HG03378 (cell line): ENCODE data around the gene CTSO.

Source experiments
- ATAC-seq: cut with Tn5 transposase; IDR thresholded peaks from one replicate; pipeline ENCODE4 v1.9.1; 2021; ENCODE audit warnings: mild to moderate bottlenecking, moderate library complexity; ENCODE audit not compliant: unreplicated experiment

The CTSO gene, protein sequence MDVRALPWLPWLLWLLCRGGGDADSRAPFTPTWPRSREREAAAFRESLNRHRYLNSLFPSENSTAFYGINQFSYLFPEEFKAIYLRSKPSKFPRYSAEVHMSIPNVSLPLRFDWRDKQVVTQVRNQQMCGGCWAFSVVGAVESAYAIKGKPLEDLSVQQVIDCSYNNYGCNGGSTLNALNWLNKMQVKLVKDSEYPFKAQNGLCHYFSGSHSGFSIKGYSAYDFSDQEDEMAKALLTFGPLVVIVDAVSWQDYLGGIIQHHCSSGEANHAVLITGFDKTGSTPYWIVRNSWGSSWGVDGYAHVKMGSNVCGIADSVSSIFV

DNA sequence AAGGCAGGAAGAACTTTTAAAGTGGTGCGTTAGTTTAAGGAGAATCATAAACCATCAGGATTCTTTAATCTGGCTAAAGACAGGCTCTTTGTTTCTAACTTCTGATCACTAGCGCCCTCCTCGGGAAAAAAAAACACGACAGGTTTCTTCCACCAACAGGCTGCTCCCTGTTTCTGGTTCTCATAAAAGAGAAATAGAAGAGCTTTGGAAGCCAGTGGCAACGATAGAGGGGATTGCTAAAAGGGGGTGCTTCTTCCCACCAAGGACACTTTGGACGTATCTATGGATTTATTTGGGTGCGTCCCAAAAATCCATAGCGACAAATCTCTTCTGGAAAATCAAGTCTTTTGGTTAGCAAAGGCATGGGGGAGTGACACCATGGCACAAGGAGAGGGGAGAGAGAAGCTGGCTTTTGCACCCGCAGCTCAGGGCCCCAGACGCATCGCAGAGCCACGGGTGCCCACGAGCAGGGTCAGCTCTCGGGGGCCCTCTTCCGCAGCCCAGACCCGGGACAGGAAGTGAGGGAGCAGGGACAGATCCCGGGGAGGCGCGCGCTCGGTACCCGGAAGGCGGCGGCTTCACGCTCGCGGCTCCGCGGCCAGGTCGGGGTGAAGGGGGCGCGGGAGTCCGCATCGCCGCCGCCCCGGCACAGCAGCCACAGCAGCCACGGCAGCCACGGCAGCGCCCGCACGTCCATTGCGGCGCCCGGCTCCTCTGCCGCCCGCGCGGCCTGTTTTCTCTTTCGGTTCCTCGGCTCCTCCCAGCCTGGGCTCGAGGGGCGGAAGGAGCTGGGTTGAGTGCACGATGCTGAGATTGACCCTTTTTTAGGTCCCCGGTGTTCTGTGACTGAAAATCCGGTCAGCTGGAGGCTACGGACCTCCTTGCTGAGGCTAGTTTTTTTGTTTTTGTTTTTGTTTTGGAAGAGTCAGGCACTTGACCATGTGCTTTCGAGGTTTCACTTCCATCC lies at the start of gene CTSO:
CTSO (minus strand) TSS at position 716 of the 967 bp plus-strand sequence; CDS start at position 697, 19 bp downstream.
- peak; percentile 92 for ATAC-seq

DNA sequence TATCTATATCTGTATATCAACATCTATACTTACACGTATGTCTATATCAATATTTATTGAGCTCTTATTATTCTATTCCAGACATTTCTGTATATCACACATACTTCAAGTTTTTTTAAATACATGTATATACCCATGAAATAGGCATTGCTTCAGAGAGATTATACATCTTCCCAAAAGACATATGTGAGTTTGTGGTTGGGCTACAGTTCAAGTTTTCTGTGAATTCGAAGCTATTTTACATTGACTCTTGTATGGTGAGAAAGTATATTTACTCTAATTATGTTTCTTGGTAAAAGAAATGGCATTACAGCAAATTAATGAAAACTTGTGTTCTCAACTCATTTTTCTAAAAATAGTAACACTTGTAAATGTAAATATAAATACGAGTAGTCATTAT lies 46.8 kb upstream of the CTSO start:
- no peak for ATAC-seq

DNA sequence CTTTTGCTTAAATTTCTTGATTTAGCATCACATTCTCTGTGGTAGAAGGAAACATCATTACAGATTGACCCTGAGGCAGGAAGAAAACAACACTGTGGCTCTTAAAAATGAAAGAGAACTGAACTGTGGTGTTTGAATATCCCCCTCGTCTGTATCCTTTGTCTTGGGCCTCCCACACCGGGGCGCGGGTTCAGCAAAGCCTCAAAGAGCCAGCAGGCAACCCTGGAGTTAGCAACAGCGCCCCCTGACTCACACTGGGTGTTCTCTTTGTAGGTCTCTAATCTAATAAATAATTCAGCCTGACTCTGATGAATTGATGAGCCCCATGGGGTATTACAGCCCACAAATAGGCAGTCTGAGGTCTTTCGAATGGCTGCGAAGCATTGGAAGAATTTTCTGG lies 46.1 kb upstream of the CTSO start:
- ATAC-seq, result no peak

DNA sequence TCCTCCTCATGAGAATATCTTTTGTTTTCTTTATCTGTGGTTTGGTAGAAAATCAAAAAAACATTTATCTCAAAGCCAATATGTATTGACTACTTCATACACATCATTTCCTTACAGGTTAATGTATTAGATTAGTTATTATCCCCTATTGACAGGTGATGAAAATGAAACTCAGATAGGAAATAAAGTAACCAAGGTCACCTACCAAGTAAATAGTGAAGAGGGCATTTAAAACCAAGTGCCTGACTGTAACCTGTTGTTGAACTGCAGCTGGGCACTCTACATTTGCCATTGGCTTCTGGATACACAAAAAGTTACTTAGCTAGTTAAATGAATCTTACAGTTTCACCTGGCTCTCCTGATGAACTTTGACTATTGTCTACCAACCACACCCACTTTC lies 41.4 kb upstream of the CTSO start:
- no peak for ATAC-seq

DNA sequence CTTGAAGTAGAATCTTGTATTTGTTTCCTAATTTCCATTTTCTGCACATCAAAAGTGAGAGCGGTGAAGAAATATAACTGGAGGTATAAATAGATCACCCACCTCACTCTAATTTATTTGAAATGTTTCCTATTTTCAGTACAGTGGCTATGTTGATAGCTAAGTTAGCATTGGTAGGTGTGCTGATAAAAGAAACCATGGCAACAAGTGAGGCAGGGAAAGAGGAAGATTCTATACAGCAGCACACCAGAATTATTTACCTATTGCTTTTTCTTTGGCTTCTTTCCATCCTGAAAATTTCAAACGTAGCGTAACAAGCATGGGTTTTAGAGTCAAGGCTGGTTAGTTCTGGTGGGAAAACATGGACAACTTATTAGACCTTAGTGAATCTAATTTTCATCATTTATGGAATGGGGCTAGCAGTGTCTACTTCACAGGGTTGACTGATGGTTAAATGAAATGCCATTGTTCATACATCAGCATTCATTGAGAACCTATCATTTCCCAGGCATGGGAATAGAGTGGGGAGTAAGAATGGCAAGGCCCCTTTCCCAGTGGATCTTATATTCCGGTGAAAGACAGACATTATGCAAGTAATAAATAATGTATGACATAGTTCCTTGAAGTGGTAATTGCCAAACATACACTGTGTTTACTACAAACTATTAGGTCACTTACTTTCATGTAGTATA lies 30.6 kb upstream of the CTSO start:
- no peak for ATAC-seq

DNA sequence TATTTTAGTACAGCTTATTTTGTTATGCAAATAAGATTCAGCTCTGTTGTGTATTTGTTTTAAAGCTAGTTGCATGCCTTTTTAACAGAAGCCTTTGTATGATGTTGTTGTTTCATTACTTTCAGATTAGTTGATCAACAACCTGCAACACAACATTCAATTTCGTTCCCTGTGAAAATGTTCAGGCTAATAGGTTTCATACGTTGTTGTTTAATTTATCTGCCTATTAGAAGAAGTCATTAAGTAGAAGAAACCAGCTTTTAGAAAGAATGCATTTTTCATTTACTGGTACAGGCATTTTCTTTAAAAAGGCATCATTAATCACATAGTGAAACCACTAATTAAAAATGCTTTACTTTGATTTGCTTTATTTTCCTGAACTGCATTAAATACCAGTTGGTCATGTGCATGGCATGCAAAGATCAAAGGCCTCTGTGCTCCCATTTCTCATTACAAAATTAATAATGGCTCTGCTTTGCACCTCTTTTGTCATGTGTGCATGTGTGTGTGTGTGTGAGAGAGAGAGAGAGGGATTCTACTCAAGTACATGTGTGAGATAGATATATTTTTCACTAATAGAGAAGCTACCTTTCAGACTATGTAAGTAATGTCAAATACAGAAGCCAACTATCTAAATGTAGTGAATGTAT lies 29.2 kb upstream of the CTSO start:
- ATAC-seq, result no peak

GRCh38 chr4:155978810-155979209 lies 25.1 kb upstream of the CTSO start:
- ATAC-seq, result no peak

DNA sequence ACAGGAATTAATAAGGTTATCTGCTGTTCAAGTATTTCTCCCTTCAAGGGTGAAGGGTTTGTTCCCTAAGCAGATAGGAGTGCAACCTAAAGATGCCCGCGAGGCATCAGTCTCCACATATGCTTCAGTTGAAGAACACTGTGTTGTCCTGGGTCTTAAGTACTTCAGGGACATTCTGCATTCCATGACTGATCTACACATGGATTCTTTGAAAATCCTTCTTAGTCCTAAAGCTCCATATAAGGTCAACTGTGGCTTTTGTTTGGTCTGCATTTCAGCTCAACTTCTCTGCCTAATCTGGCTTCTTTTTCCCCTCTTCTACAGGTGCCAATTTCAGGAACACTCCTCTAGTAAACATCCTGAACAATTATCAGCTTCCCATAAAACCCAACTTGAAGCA lies 21.8 kb upstream of the CTSO start:
- ATAC-seq, result no peak

GRCh38 chr4:155974996-155975395 lies 21.3 kb upstream of the CTSO start:
- no peak for ATAC-seq

DNA sequence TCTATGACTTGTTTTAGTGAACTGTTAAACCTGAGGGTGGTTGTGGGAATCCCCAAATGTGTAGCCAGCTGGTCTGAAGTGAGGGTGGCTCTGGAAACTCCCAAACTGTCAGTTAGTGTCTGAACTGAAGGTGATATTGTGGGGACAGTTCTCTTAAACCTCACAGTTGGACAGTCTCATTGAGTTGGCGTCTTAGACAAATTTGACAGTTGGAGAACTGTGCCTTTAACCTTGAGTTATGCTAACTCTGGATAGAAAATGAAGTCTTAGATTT lies 20.7 kb upstream of the CTSO start:
- peak; percentile 98 for ATAC-seq

GRCh38 chr4:155973639-155974475 lies 20.2 kb upstream of the CTSO start:
- peak; percentile 32 for ATAC-seq

DNA sequence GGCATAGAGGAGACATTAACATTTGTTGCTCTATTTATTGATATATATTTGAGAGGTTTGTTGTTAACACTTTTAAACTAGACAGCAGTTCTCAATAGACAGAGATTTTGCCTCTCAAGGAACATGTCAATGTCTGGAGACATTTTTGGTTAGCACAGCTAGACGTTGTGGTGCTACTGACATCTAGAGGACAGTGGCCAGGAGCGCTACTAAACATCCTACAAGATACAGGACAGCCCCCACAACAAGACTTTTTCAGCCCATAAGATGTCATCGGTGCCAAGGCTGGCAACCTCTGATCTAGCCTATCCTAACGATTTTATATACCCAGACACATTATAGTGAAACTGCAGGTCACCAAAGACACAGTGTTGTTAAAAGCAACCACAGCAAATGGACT lies 18.4 kb upstream of the CTSO start:
- ATAC-seq, result peak; percentile 41

DNA sequence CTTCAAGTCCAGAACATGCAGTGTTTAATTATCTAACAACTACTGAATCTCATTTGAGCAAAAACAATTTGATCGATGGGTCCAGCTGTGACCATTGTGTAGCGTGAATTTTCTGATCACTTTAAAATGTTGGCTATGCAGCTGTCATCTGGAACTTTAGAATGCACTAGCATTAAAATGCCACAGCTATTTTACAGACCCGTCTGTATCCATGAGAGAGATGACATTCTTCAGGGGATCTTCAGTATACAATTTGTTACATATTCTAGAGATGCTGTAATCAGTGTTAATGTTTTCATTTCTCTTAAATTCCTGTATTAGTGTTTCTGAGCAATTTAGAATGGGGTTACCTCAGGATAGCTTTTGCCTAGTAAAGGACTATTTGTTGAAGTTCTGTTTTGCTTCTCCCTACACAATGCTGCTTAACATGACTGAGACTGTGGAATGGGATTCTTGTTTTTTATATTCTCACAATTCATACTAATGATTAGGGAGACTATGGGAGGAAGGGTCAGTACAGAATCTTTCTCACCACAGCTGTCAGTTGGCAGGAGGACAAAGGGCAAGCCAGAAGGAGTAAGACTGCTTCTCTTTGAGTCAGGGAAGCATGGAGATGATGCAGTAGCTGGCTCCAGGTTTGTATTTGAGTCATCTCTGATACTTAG lies 13.2 kb upstream of the CTSO start:
- no peak for ATAC-seq

GRCh38 chr4:155966171-155966570 lies 12.5 kb upstream of the CTSO start:
- no peak for ATAC-seq

- no peak for ATAC-seq
These were observed 10.6 kb upstream of the CTSO start for GRCh38 chr4:155964016-155964891.

- ATAC-seq, result no peak
These were observed 9.1 kb upstream of the CTSO start for GRCh38 chr4:155962767-155963166.

DNA sequence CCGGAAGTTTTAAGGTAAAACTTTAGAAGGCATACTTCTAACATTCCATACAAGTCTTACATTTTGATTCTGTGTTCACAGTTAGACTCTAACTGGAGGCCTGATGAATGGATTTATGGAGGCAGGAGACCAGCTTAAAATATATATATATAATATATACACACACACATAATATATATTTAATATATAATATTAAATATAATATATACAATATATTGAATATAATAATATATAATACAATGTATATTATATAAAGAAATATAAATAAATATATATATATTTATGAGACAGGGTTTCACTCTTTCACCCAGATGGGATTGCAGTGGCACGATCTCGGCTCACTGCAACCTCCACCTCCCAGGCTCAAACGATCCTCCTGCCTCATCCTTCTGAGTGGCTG lies 7.9 kb upstream of the CTSO start:
- no peak for ATAC-seq

DNA sequence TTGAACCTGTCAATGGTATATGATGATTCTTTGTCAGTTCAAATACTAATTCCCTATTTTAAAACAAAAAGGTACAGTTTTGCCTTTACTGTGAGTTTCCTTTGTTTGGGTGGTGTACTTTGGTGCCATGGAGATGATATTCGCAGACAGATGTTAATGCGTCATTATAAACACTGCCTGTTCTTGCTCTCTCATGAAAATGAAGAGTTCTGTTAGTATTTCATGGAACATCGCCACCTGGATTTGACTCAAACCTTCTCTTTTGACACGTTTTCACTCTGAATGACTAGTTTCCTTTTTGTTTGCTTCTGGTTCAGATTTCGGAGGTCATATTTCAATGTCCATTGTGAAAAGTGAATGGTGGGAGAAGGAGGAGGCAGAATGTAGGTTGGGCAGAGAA lies 6.9 kb upstream of the CTSO start:
- ATAC-seq, result no peak

DNA sequence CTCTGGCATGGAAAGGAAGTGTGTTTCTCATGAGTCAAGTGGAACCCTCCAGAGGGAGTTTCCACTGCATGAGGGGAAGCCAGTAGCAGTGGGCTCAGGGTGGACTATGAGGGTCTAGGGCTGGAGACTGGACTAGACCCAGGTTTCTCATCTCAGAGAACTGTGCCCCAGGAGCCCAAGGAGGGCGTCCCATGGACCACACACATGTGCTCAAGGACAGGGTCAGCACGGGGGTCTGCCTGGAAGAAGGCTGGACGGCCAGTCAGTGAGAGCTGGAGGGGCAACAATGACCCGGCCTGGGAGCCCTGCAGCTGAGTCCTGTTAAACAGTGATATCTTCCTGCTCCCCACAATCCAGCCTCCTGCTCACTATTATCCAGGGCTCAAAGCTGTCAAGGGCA lies 5.8 kb upstream of the CTSO start:
- no peak for ATAC-seq
